Stomach (tissue), 19 donors: ENCODE data around the gene TXNDC17. TPM values are rescaled to one million over a fixed set of nuclear protein-coding genes. Genes with fewer than 3 reads are reported as not detected.

ENCODE experiments used
- DNase-seq, 2 donors: peaks; one replicate each; pipeline versions ENCODE4 v3.0.0 to v3.0.0-alpha.2; 2013 to 2019
- H3K27ac ChIP-seq, 5 donors: fragments of 200-600 bp in 4 of 5; sonication (generic) in 4 of 5; one replicate each; pipeline ENCODE4 v1.5.1; 2013 to 2019; ENCODE audit warnings: mild to moderate bottlenecking in 1 of 5, moderate library complexity in 1 of 5
- H3K27me3 ChIP-seq, 3 donors: fragments of 200-600 bp; sonication (generic); one replicate each; pipeline ENCODE4 v1.5.1; 2017 to 2019; ENCODE audit warnings: mixed run types in 1 of 3
- H3K36me3 ChIP-seq, 4 donors: fragments of 200-600 bp; sonication (generic); 1 replicate in 3 of 4; 2 replicates in 1 of 4; pipeline ENCODE4 v1.5.1; 2016 to 2019
- H3K4me1 ChIP-seq, 4 donors: fragments of 200-600 bp; sonication (generic); one replicate each; pipeline ENCODE4 v1.5.1; 2016 to 2019
- H3K4me3 ChIP-seq, 4 donors: fragments of 200-600 bp; sonication (generic) in 3 of 4; one replicate each; pipeline ENCODE4 v1.5.1; 2016 to 2019; ENCODE audit warnings: mild to moderate bottlenecking in 1 of 4
- H3K9me3 ChIP-seq, 4 donors: fragments of 200-600 bp; sonication (generic); one replicate each; pipeline ENCODE4 v1.5.1; 2016 to 2019
- EP300 ChIP-seq: sonication (generic); formaldehyde crosslinking; IDR thresholded peaks from one replicate; pipeline ENCODE4 v1.6.1; 2017; ENCODE audit warnings: antibody characterized with exemption
- POLR2A ChIP-seq, 4 donors: fragments of 450-650 bp; IDR thresholded peaks; one replicate each; pipeline ENCODE4 v1.6.1; 2016; ENCODE audit warnings: antibody characterized with exemption in 4 of 4, control low read depth in 2 of 4, mild to moderate bottlenecking in 1 of 4, moderate library complexity in 1 of 4
- POLR2AphosphoS5 ChIP-seq, 3 donors: sonication (generic); formaldehyde crosslinking; IDR thresholded peaks; one replicate each; pipeline ENCODE4 v1.6.1; 2016; ENCODE audit warnings: antibody characterized with exemption in 3 of 3
- WGBS, 5 donors: extraction: QIAGEN DNeasy Blood & Tissue Kit in 3 of 5; methylation state at CpG; one replicate each; pipeline versions ENCODE4 v1.1.5 to v1.1.7; 2013 to 2018; 5-methylcytosine and 5-hydroxymethylcytosine counted together
- intact Hi-C: fragments of 100-400 bp; cut with DNase I; formaldehyde crosslinking; loops from one replicate; pipeline ENCODE4 v1.15.1; 2023; ENCODE audit warnings: low total_unique reads
- long read RNA-seq, 10 donors: transcript quantifications; one replicate each; lab custom pipeline, GENCODE V29; 2026
- polyA plus RNA-seq, 3 donors: library from polyadenylated mRNA; stranded (reverse); fragments of 200-250 nt; gene quantifications; one replicate each; pipeline ENCODE4 v1.2.3, GENCODE V29; 2013
- total RNA-seq, 5 donors: library from RNA; depleted of rRNA; stranded (reverse); fragments of >200 nt; gene quantifications; one replicate each; pipeline versions ENCODE4 v1.1.0 to v1.2.3, GENCODE V29; 2014 to 2016
- TF ChIP-seq, protein P1 (sequence below), 7 experiments: fragments of 450-650 bp in 4 of 7; fragments of 200-600 bp in 3 of 7; sonication (generic) in 3 of 7; IDR thresholded peaks; one replicate each; pipeline ENCODE4 v1.5.1; 2016 to 2019; ENCODE audit warnings: antibody characterized with exemption in 7 of 7, control low read depth in 2 of 7, mild to moderate bottlenecking in 1 of 7
- donor health status: healthy with polysubstance abuse.
- donor health status: Bipolar disorder and iron deficiency.
- donor health status: healthy.

TXNDC17 gene
- 100 to 1,000 TPM in 2 of 5 donors, 10 to 100 TPM in 2, not detected in 1; 28.7 to 169 (median 124) TPM for total RNA-seq
- polyA plus RNA-seq, result 100 to 1,000 TPM; 250 to 375 (median 326) TPM
- long read RNA-seq, donor 1, transcript TXNDC17-201 (4 exons, 2,219 nt), result major isoform, 25 of 37 reads
- long read RNA-seq, donor 1, transcript TXNDC17-202 (4 exons, 459 nt), result minor isoform, 5 of 37 reads
- long read RNA-seq, donor 1, partial matches to known transcripts, result 0 of 37 reads
- long read RNA-seq, donor 1, other reads (novel, unspliced or antisense), result 0 of 37 reads
- long read RNA-seq, donor 2, transcript TXNDC17-201 (4 exons, 2,219 nt), result major isoform, 20 of 27 reads
- long read RNA-seq, donor 2, partial matches to known transcripts, result 0 of 27 reads
- long read RNA-seq, donor 2, other reads (novel, unspliced or antisense), result 0 of 27 reads
- long read RNA-seq, donor 3, transcript TXNDC17-202 (4 exons, 459 nt), result minor isoform, 11 of 56 reads
- long read RNA-seq, donor 3, transcript TXNDC17-201 (4 exons, 2,219 nt), result major isoform, 38 of 56 reads
- long read RNA-seq, donor 3, partial matches to known transcripts, result 0 of 56 reads
- long read RNA-seq, donor 3, other reads (novel, unspliced or antisense), result 0 of 56 reads
- long read RNA-seq, donor 4, partial matches to known transcripts, result 0 of 7 reads
- long read RNA-seq, donor 4, other reads (novel, unspliced or antisense), result 0 of 7 reads
- long read RNA-seq, donor 5, transcript TXNDC17-201 (4 exons, 2,219 nt), result major isoform, 80 of 116 reads
- long read RNA-seq, donor 5, transcript TXNDC17-209 (4 exons, 391 nt), result minor isoform, 6 of 116 reads
- long read RNA-seq, donor 5, transcript TXNDC17-202 (4 exons, 459 nt), result minor isoform, 5 of 116 reads
- long read RNA-seq, donor 5, transcript TXNDC17-203 (3 exons, 420 nt), result minor isoform, 6 of 116 reads
- long read RNA-seq, donor 5, partial matches to known transcripts, result 0 of 116 reads
- long read RNA-seq, donor 5, other reads (novel, unspliced or antisense), result 16 of 116 reads
- long read RNA-seq, donor 6, transcript TXNDC17-203 (3 exons, 420 nt), result minor isoform, 10 of 150 reads
- long read RNA-seq, donor 6, transcript TXNDC17-202 (4 exons, 459 nt), result minor isoform, 12 of 150 reads
- long read RNA-seq, donor 6, transcript TXNDC17-206 (1 exons, 2,100 nt), result minor isoform, 8 of 150 reads
- long read RNA-seq, donor 6, transcript TXNDC17-201 (4 exons, 2,219 nt), result major isoform, 105 of 150 reads
- long read RNA-seq, donor 6, partial matches to known transcripts, result 6 of 150 reads
- long read RNA-seq, donor 6, other reads (novel, unspliced or antisense), result 0 of 150 reads
- long read RNA-seq, donor 7, transcript TXNDC17-203 (3 exons, 420 nt), result minor isoform, 5 of 113 reads
- long read RNA-seq, donor 7, transcript TXNDC17-201 (4 exons, 2,219 nt), result major isoform, 85 of 113 reads
- long read RNA-seq, donor 7, transcript TXNDC17-202 (4 exons, 459 nt), result minor isoform, 12 of 113 reads
- long read RNA-seq, donor 7, transcript TXNDC17-209 (4 exons, 391 nt), result minor isoform, 7 of 113 reads
- long read RNA-seq, donor 7, partial matches to known transcripts, result 0 of 113 reads
- long read RNA-seq, donor 7, other reads (novel, unspliced or antisense), result 0 of 113 reads
- long read RNA-seq, donor 8, transcript TXNDC17-203 (3 exons, 420 nt), result minor isoform, 10 of 129 reads
- long read RNA-seq, donor 8, transcript TXNDC17-201 (4 exons, 2,219 nt), result major isoform, 88 of 129 reads
- long read RNA-seq, donor 8, transcript TXNDC17-202 (4 exons, 459 nt), result minor isoform, 15 of 129 reads
- long read RNA-seq, donor 8, transcript TXNDC17-209 (4 exons, 391 nt), result minor isoform, 6 of 129 reads
- long read RNA-seq, donor 8, partial matches to known transcripts, result 5 of 129 reads
- long read RNA-seq, donor 8, other reads (novel, unspliced or antisense), result 0 of 129 reads
- long read RNA-seq, donor 9, transcript TXNDC17-201 (4 exons, 2,219 nt), result major isoform, 101 of 151 reads
- long read RNA-seq, donor 9, transcript TXNDC17-202 (4 exons, 459 nt), result minor isoform, 11 of 151 reads
- long read RNA-seq, donor 9, transcript TXNDC17-206 (1 exons, 2,100 nt), result minor isoform, 11 of 151 reads
- long read RNA-seq, donor 9, transcript TXNDC17-203 (3 exons, 420 nt), result minor isoform, 14 of 151 reads
- long read RNA-seq, donor 9, partial matches to known transcripts, result 6 of 151 reads
- long read RNA-seq, donor 9, other reads (novel, unspliced or antisense), result 0 of 151 reads
- long read RNA-seq, donor 10, transcript TXNDC17-201 (4 exons, 2,219 nt), result major isoform, 28 of 34 reads
- long read RNA-seq, donor 10, partial matches to known transcripts, result 0 of 34 reads
- long read RNA-seq, donor 10, other reads (novel, unspliced or antisense), result 0 of 34 reads

DNA sequence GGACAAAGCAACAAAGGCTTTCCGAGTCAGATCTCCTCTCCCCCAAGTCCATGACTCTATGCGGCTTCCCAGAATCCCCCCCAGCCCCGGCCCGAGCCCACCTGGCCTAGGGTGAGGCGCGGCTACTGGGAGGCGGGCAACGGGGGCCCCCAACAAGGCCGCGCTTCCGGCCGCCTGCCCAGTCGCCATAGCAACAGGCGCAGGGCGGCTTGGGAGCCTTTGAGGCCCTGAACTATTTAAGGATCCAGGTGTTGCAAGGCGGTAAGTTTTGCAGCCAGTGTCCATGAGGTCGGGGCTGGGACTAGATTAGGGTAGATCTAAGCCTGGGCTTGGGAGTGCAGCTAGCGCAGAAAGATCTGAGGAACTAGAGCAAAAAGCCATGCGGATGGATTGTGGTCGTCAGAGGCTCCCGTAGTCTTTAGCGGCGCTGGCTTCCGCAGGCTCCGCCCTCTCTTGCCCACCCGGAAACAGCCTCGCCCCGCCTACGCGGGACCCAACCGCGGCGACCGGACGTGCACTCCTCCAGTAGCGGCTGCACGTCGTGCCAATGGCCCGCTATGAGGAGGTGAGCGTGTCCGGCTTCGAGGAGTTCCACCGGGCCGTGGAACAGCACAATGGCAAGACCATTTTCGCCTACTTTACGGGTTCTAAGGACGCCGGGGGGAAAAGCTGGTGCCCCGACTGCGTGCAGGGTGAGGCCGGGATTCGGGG lies at the start of gene TXNDC17, which contains the start of gene KIAA0753:
Gene TXNDC17, plus strand, starts transcription at position 525 of the 711 bp plus-strand sequence. Its CDS starts 23 bp downstream, at position 548.
Gene KIAA0753, minus strand, starts transcription at position 176 of the 711 bp plus-strand sequence. CDS start 5,608 bp downstream, outside the sequence.
- WGBS, 5 donors, result 0 to 2% (median 0%) methylated on average over 13 to 52 of the region's 52 CpGs
- H3K4me1 ChIP-seq, result peaks cover 25 to 61% (median 47%) of the 10 kb centered on the region in 4 donors
- TF ChIP-seq POLR2AphosphoS5 (IDR thresholded peaks at IDR 0.05), result peak; percentile 61 to 99 (median 98)
- peak in 1 of 4 donors; percentile 84 for TF ChIP-seq POLR2A (IDR thresholded peaks at IDR 0.05)
- TF ChIP-seq EP300, result no peak
- TF ChIP-seq, protein P1, sequence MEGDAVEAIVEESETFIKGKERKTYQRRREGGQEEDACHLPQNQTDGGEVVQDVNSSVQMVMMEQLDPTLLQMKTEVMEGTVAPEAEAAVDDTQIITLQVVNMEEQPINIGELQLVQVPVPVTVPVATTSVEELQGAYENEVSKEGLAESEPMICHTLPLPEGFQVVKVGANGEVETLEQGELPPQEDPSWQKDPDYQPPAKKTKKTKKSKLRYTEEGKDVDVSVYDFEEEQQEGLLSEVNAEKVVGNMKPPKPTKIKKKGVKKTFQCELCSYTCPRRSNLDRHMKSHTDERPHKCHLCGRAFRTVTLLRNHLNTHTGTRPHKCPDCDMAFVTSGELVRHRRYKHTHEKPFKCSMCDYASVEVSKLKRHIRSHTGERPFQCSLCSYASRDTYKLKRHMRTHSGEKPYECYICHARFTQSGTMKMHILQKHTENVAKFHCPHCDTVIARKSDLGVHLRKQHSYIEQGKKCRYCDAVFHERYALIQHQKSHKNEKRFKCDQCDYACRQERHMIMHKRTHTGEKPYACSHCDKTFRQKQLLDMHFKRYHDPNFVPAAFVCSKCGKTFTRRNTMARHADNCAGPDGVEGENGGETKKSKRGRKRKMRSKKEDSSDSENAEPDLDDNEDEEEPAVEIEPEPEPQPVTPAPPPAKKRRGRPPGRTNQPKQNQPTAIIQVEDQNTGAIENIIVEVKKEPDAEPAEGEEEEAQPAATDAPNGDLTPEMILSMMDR (IDR thresholded peaks at IDR 0.05), result no peak
- peaks cover 10 to 33% (median 28%) of the 10 kb centered on the region in 4 donors for H3K36me3 ChIP-seq
- no peaks in the 10 kb centered on the region for H3K27me3 ChIP-seq
- H3K4me3 ChIP-seq, result peak within 1 kb of the TSS; percentile 68 to 92 (median 86)
- peak; percentile 93 to 97 for DNase-seq
- H3K27ac ChIP-seq, result peak within 1 kb of the TSS; percentile 80 to 90 (median 85)
- intact Hi-C loops, result no loop called here
- no peaks in the 10 kb centered on the region for H3K9me3 ChIP-seq

DNA sequence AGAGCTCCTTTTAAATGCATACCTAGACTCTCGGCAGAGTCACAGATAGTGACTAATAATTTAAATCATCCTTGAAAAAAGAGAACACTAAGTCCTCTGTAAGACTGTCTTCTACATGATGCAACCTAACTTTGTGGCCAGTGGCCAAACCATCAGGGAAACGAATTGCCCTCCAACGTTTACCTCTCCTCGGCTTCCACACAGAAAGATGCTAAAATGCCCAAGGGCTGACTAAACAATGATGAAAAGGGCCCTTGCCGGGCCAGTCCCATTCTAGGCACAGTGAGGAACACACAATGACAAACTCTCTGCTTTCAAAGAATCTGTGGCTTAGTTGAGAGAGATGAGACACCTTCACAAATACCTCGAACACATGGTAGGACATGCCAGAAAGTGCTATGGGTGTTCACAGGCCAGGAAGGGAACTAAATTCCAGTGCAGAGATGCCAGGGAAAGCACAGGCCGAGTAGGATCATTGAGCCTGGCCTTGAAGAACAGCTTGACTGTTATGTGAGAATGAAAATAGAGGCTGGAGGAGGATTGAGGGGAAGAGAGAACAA lies 49.2 kb upstream of the TXNDC17 start:
- no peak for DNase-seq
- H3K27me3 ChIP-seq, result no peaks in the 10 kb centered on the region
- peaks cover 5 to 28% (median 10%) of the 10 kb centered on the region in 4 donors for H3K4me1 ChIP-seq
- TF ChIP-seq POLR2A (IDR thresholded peaks at IDR 0.05) (no peak), EP300 (no peak), POLR2AphosphoS5 (IDR thresholded peaks at IDR 0.05) (no peak)
- TF ChIP-seq, protein P1 (IDR thresholded peaks at IDR 0.05), result no peak
- no peaks in the 10 kb centered on the region for H3K9me3 ChIP-seq
- peaks cover 55 to 94% (median 90%) of the 10 kb centered on the region in 4 donors for H3K36me3 ChIP-seq
- intact Hi-C loops, result no loop called here
- H3K4me3 ChIP-seq, result no peak overlapping the region
- whole genome bisulfite sequencing, 5 donors, result 50 to 63% (median 55%) methylated on average over 7 of the region's 7 CpGs
- H3K27ac ChIP-seq, result peak overlapping the region; percentile 63 to 76 (median 66)
